Measurements from ENCODE around the gene SAC3D1. TPM values are rescaled to one million over a fixed set of nuclear protein-coding genes. Genes with fewer than 3 reads are reported as not detected.

SAC3D1 gene
- total and polyA plus RNA-seq, 2 experiments from 2014 or later, result 24.6 to 32.7 TPM

DNA sequence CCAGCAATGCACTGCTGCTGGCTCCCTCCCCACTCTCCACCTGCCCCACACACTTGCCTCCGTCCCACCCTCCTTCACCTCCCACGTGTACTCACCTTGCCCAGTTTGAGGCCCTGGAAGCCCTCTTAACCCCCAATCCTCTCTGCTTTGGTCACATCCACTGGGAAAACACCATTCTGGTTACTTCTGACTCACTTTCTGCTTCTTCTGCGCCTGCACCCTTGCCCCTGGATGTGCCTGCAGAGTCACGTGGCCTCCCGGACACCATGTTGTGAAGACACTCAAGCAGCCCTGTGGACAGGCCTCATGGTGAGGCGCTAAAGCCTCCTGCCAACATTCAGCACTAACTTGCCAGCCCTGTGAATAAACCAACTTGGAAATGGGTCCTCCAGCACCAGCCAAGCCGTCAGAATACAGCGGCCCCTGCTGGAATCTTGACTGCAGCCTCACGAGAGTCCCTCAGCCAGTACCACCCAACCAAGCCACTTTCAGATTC is 20.0 kb downstream of the SAC3D1 start:
- H3K4me1 ChIP-seq (ENCODE audit: low read depth), result peaks cover 6% of the 10 kb centered on the region
- peak; percentile 33 to 51 for DNase-seq (ENCODE audit: low read depth in 1 of 2, low spot score in 1 of 2)

DNA sequence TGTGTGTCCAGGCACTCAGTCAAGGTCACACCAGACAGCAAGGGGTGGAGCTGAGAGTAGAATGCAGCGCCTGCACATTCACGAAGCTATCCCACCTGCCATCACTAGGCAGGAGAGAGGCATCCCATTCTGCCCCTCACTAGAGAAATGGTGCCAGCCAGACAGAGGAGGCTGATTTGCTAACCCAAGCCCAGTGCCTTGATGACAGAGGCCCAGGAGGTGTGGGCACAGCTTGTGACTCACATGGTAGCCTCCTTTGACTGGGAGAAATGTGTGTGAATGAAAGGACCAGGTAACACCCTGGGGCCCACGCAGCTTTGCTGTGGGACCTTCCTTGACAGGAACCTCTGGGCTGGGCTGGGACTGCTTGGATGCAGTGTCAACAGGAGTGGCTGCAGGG is 22.5 kb downstream of the SAC3D1 start:
- no peaks in the 10 kb centered on the region for H3K27me3 ChIP-seq
- no peak overlapping the region for H3K4me3 ChIP-seq
- no peaks in the 10 kb centered on the region for H3K9me3 ChIP-seq (ENCODE audit: low read depth)
- TF ChIP-seq, protein P1, sequence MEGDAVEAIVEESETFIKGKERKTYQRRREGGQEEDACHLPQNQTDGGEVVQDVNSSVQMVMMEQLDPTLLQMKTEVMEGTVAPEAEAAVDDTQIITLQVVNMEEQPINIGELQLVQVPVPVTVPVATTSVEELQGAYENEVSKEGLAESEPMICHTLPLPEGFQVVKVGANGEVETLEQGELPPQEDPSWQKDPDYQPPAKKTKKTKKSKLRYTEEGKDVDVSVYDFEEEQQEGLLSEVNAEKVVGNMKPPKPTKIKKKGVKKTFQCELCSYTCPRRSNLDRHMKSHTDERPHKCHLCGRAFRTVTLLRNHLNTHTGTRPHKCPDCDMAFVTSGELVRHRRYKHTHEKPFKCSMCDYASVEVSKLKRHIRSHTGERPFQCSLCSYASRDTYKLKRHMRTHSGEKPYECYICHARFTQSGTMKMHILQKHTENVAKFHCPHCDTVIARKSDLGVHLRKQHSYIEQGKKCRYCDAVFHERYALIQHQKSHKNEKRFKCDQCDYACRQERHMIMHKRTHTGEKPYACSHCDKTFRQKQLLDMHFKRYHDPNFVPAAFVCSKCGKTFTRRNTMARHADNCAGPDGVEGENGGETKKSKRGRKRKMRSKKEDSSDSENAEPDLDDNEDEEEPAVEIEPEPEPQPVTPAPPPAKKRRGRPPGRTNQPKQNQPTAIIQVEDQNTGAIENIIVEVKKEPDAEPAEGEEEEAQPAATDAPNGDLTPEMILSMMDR (IDR thresholded peaks at IDR 0.05; ENCODE audit: low read depth, low read length), result no peak
- no peak for DNase-seq (ENCODE audit: low read depth in 1 of 2, low spot score in 1 of 2)
- no peaks in the 10 kb centered on the region for H3K36me3 ChIP-seq
- H3K4me1 ChIP-seq (ENCODE audit: low read depth), result peaks cover 22% of the 10 kb centered on the region
- H3K27ac ChIP-seq, result no peak overlapping the region

More for the DNA sequence above, 20.0 kb downstream of the SAC3D1 start:
- TF ChIP-seq, protein P1 (IDR thresholded peaks at IDR 0.05; ENCODE audit: low read depth, low read length), result peak; percentile 46
- H3K4me3 ChIP-seq, result no peak overlapping the region
- H3K36me3 ChIP-seq, result no peaks in the 10 kb centered on the region
- H3K9me3 ChIP-seq (ENCODE audit: low read depth), result no peaks in the 10 kb centered on the region
- H3K27me3 ChIP-seq, result no peaks in the 10 kb centered on the region
- H3K27ac ChIP-seq, result no peak overlapping the region

DNA sequence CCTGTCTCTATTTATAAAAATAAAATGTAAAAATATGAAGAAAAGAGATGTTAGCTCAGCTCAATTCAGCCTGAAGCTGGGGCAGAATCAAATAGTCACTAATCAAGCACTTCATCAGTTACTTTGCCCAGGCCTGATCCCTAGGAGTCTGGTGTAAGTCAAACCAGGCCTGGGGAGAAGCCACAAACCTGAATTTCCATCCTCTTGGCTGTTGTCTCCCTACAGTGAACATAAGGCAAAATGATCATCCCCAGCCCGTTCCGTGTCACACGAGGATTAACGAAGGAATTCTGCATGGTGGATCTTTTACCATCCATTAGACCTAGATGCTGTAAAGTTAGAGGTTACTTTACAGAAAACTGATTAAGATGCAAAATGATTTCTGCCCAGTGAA is 23.8 kb downstream of the SAC3D1 start:
- no peak for DNase-seq (ENCODE audit: low read depth in 1 of 2, low spot score in 1 of 2)
- no peak overlapping the region for H3K4me3 ChIP-seq
- peaks cover 24% of the 10 kb centered on the region for H3K4me1 ChIP-seq (ENCODE audit: low read depth)
- H3K36me3 ChIP-seq, result no peaks in the 10 kb centered on the region
- no peak overlapping the region for H3K27ac ChIP-seq
- H3K27me3 ChIP-seq, result no peaks in the 10 kb centered on the region
- no peaks in the 10 kb centered on the region for H3K9me3 ChIP-seq (ENCODE audit: low read depth)
- TF ChIP-seq, protein P1 (IDR thresholded peaks at IDR 0.05; ENCODE audit: low read depth, low read length), result no peak

DNA sequence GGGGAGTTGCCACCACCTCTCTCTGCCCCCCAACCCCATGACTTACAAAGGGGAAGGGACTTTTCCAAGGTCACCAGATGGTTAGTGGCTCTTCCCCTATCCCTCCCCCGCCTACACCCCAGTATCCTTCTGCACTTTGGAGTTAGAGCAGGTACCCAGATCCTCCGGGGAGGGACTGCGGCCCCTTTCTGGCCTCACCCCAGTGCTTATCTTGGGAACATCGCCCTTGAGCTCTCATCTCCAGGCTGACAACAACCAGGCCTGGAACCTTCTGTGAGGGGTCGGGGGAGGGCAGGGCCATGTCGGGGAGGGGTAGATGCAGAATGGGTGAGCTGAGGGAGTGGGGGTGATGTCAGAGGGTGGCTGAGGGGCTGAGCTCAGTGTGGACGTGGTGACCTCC is 24.8 kb downstream of the SAC3D1 start:
- no peaks in the 10 kb centered on the region for H3K36me3 ChIP-seq
- no peak overlapping the region for H3K4me3 ChIP-seq
- peak in 1 of 2 donors; percentile 26 for DNase-seq (ENCODE audit: low read depth in 1 of 2, low spot score in 1 of 2)
- peak overlapping the region; percentile 80 for H3K27ac ChIP-seq
- no peaks in the 10 kb centered on the region for H3K27me3 ChIP-seq
- H3K4me1 ChIP-seq (ENCODE audit: low read depth), result peaks cover 24% of the 10 kb centered on the region
- no peaks in the 10 kb centered on the region for H3K9me3 ChIP-seq (ENCODE audit: low read depth)
- TF ChIP-seq, protein P1 (IDR thresholded peaks at IDR 0.05; ENCODE audit: low read depth, low read length), result no peak

DNA sequence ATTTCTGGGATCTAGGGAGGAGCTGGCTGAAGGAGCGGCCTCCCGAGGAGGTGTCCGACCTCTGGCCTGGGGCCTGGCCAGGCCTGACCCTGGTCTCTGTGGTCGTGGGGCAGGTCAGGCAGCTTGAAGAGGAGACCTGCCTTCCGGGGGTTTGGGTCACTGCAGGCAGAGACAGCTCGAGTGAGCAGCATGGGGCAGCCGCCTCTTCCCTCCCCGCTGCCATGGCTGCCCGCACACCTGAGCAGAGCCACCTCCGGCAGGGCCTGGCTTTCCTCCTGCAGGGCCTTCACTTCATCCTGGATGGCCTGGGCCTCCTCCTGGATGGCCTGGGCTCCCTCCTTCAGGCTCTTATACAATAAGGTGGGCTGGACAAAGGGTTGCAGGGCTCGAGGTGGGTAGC is 25.3 kb downstream of the SAC3D1 start:
- H3K27me3 ChIP-seq, result no peaks in the 10 kb centered on the region
- no peaks in the 10 kb centered on the region for H3K36me3 ChIP-seq
- DNase-seq (ENCODE audit: low read depth in 1 of 2, low spot score in 1 of 2), result no peak
- H3K4me3 ChIP-seq, result no peak overlapping the region
- H3K9me3 ChIP-seq (ENCODE audit: low read depth), result no peaks in the 10 kb centered on the region
- peaks cover 24% of the 10 kb centered on the region for H3K4me1 ChIP-seq (ENCODE audit: low read depth)
- TF ChIP-seq, protein P1 (IDR thresholded peaks at IDR 0.05; ENCODE audit: low read depth, low read length), result no peak
- peak overlapping the region; percentile 80 for H3K27ac ChIP-seq

Data from cardiac muscle cell (in vitro differentiated cells and primary cell).